Keratinocyte (primary cell): Measurements from ENCODE around the gene HOXD8. TPM values are rescaled to one million over a fixed set of nuclear protein-coding genes. Genes with fewer than 3 reads are reported as not detected.

Experiments used
- DNase-seq: peaks from one replicate; pipeline ENCODE4 v3.0.0-alpha.2; 2011; ENCODE audit warnings: low read depth, missing footprints, low spot score
- FAIRE-seq: peaks from 2 replicates; lab custom pipeline; 2011; peaks lifted over from hg19 to GRCh38; lab: Jason Lieb, UNC
- H2AFZ ChIP-seq: 2 replicates; pipeline ENCODE4 v1.6.0; 2012; ENCODE audit warnings: low read length, control low read depth, inconsistent platforms; ENCODE audit not compliant: control insufficient read depth
- H3K27ac ChIP-seq: 2 replicates; pipeline ENCODE4 v1.5.1; 2011; ENCODE audit warnings: low read length; ENCODE audit not compliant: control insufficient read depth, insufficient read depth
- H3K27me3 ChIP-seq: 3 replicates; pipeline ENCODE4 v1.6.0; 2011; ENCODE audit warnings: low read length; ENCODE audit not compliant: control insufficient read depth, insufficient read depth; ENCODE audit errors: extremely low read depth
- H3K36me3 ChIP-seq, 2 experiments: 2 replicates in 1 of 2; 3 replicates in 1 of 2; pipeline ENCODE4 v1.5.1; 2011; ENCODE audit warnings: low read length in 2 of 2, mild to moderate bottlenecking in 1 of 2; ENCODE audit not compliant: control insufficient read depth in 2 of 2, insufficient read depth in 2 of 2; ENCODE audit errors: extremely low read depth in 1 of 2
- H3K4me1 ChIP-seq: 3 replicates; pipeline ENCODE4 v1.5.1; 2011; ENCODE audit warnings: low read length; ENCODE audit not compliant: control insufficient read depth, insufficient read depth; ENCODE audit errors: extremely low read depth
- H3K4me2 ChIP-seq: 3 replicates; pipeline ENCODE4 v1.6.0; 2011; ENCODE audit warnings: low read depth, low read length; ENCODE audit not compliant: control insufficient read depth, insufficient read depth; ENCODE audit errors: extremely low read depth
- H3K4me3 ChIP-seq, 3 experiments: fragments of 200-600 bp in 1 of 3; sonication (generic) in 1 of 3; 2 replicates in 2 of 3; 3 replicates in 1 of 3; pipeline ENCODE4 v1.5.1; 2011 to 2016; ENCODE audit warnings: low read length in 3 of 3, mild to moderate bottlenecking in 3 of 3, control low read depth in 2 of 3, inconsistent platforms in 1 of 3, low read depth in 1 of 3, mixed read lengths in 1 of 3, mixed run types in 1 of 3, moderate library complexity in 1 of 3; ENCODE audit not compliant: control insufficient read depth in 2 of 3, insufficient read depth in 2 of 3; ENCODE audit errors: extremely low read depth in 1 of 3
- H3K79me2 ChIP-seq: 2 replicates; pipeline ENCODE4 v1.6.0; 2012; ENCODE audit warnings: low read length; ENCODE audit not compliant: control insufficient read depth, insufficient read depth
- H3K9ac ChIP-seq: 3 replicates; pipeline ENCODE4 v1.6.0; 2011; ENCODE audit warnings: low read length; ENCODE audit not compliant: control insufficient read depth, insufficient read depth; ENCODE audit errors: extremely low read depth
- H3K9me1 ChIP-seq: 3 replicates; pipeline ENCODE4 v1.6.0; 2011; ENCODE audit warnings: low read length; ENCODE audit not compliant: control insufficient read depth, insufficient read depth; ENCODE audit errors: extremely low read depth
- H3K9me3 ChIP-seq: 2 replicates; pipeline ENCODE4 v1.5.1; 2012; ENCODE audit warnings: low read depth, low read length; ENCODE audit not compliant: control insufficient read depth
- H4K20me1 ChIP-seq: 3 replicates; pipeline ENCODE4 v1.6.0; 2011; ENCODE audit warnings: low read length; ENCODE audit not compliant: control insufficient read depth, insufficient read depth; ENCODE audit errors: extremely low read depth
- CTCF ChIP-seq, 3 experiments: IDR thresholded peaks in 1 of 3; conservative IDR thresholded peaks in 1 of 3; optimal IDR thresholded peaks in 1 of 3; 2 replicates in 2 of 3; 3 replicates in 1 of 3; pipeline versions ENCODE3 to v1.5.1; 2011; ENCODE audit warnings: low read length in 3 of 3, mild to moderate bottlenecking in 3 of 3, moderate library complexity in 2 of 3, control low read depth in 1 of 3, inconsistent platforms in 1 of 3; ENCODE audit not compliant: insufficient read depth in 2 of 3; ENCODE audit errors: extremely low read depth in 1 of 3
- EZH2 ChIP-seq: IDR thresholded peaks from one replicate; pipeline ENCODE4 v1.6.1; 2012; ENCODE audit warnings: inconsistent platforms, mild to moderate bottlenecking, low read length, moderate library complexity
- dilution Hi-C: fragments of 300-500 bp; cut with MboI; formaldehyde crosslinking; loops from one replicate; pipeline ENCODE4 v1.7.0; 2020; ENCODE audit warnings: low sequenced_read_pairs; ENCODE audit not compliant: extremely low pct_ligation_motif_present
- polyA plus RNA-seq, 5 experiments: library from polyadenylated mRNA; depleted of rRNA in 3 of 5; stranded (reverse) in 3 of 5; stranded (forward) in 1 of 5; unstranded in 1 of 5; fragments of >200 nt; gene quantifications; 1 replicate in 1 of 5; 2 replicates in 3 of 5; 3 replicates in 1 of 5; pipeline versions ENCODE4 v1.2.1 to v1.2.3, GENCODE V29; 2011 to 2012; ENCODE audit warnings: missing spikeins in 2 of 5, low read depth in 1 of 5, low replicate concordance in 1 of 5

The HOXD8 gene
- polyA plus RNA-seq, 1 donor (not counting 4 experiments of a cell fraction or from before 2014, with no cell fraction given) = not detected

GRCh38 chr2:176101842-176102241, 27.7 kb upstream of the HOXD8 start:
- H3K9me3 ChIP-seq = no peaks in the 10 kb centered on the region
- H3K4me1 ChIP-seq = peaks cover 5% of the 10 kb centered on the region
- TF ChIP-seq EZH2 (no peak), CTCF (optimal IDR thresholded peaks at IDR 0.05 in 1 of 3, IDR thresholded peaks at IDR 0.05 in 1 of 3, conservative IDR thresholded peaks at IDR 0.05 in 1 of 3; ENCODE audit: extremely low read depth in 1 of 3, insufficient read depth in 2 of 3, low read length in 3 of 3) (no peak)
- dilution Hi-C loops = no loop called here
- H3K4me2 ChIP-seq = no peak overlapping the region
- no peak overlapping the region for H2AFZ ChIP-seq
- no peak overlapping the region for H3K9ac ChIP-seq
- H3K36me3 ChIP-seq = no peaks in the 10 kb centered on the region
- H3K27me3 ChIP-seq = peaks cover 99% of the 10 kb centered on the region
- no peaks in the 10 kb centered on the region for H3K9me1 ChIP-seq
- H3K27ac ChIP-seq = no peak overlapping the region
- H4K20me1 ChIP-seq = peaks cover 3% of the 10 kb centered on the region
- no peak overlapping the region for H3K4me3 ChIP-seq
- no peak for FAIRE-seq
- DNase-seq = no peak
- no peaks in the 10 kb centered on the region for H3K79me2 ChIP-seq

DNA sequence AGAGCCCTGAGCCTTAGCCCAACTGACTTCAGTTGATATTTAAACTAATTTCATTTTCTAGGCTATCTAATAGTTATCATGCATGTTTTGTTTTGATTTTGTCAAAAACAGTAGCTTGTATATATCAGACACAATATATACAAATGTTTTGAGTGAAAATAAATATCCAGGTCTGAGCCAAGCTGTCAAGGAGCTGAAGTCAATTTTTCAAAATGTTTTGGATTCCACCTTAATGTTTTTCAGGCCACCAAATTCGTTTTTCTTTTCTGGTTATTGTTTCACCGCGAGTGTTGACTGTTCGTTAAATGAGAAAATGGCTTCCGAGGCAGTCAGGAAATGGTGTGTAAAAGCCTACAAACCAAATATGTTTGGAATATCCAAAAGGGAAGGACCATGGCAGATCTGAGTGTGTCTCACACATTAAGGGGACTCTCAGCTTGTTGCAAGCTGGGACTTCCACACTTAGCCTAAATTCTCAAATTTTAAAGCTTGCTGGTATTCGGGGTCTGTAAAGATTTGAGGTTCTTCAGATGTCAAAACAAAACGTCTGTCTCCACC, 27.1 kb upstream of the HOXD8 start:
- no peaks in the 10 kb centered on the region for H3K36me3 ChIP-seq
- H4K20me1 ChIP-seq = peaks cover 3% of the 10 kb centered on the region
- H3K79me2 ChIP-seq = no peaks in the 10 kb centered on the region
- no peak overlapping the region for H3K27ac ChIP-seq
- H3K4me3 ChIP-seq = no peak overlapping the region
- H3K9ac ChIP-seq = no peak overlapping the region
- H3K9me3 ChIP-seq = no peaks in the 10 kb centered on the region
- H2AFZ ChIP-seq = no peak overlapping the region
- DNase-seq (no peak), FAIRE-seq (no peak)
- dilution Hi-C loops = no loop called here
- H3K4me1 ChIP-seq = peaks cover 5% of the 10 kb centered on the region
- no peak for TF ChIP-seq CTCF (optimal IDR thresholded peaks at IDR 0.05 in 1 of 3, IDR thresholded peaks at IDR 0.05 in 1 of 3, conservative IDR thresholded peaks at IDR 0.05 in 1 of 3; ENCODE audit: extremely low read depth in 1 of 3, insufficient read depth in 2 of 3, low read length in 3 of 3)
- no peak for TF ChIP-seq EZH2
- peaks cover 99% of the 10 kb centered on the region for H3K27me3 ChIP-seq
- H3K4me2 ChIP-seq = no peak overlapping the region
- H3K9me1 ChIP-seq = no peaks in the 10 kb centered on the region
